HG03558 (cell line): ENCODE data around the gene UBE2E2.

ENCODE experiments used
- ATAC-seq: cut with Tn5 transposase; IDR thresholded peaks from one replicate; pipeline ENCODE4 v1.9.1; 2021; ENCODE audit warnings: moderate number of reproducible peaks; ENCODE audit not compliant: unreplicated experiment; ENCODE audit errors: extremely low read depth

UBE2E2 gene

GRCh38 chr3:23552506-23552905, 349.4 kb downstream of the UBE2E2 start:
- no peak for ATAC-seq

GRCh38 chr3:23553353-23553752, 350.2 kb downstream of the UBE2E2 start:
- no peak for ATAC-seq

GRCh38 chr3:23565041-23565775, 362.1 kb downstream of the UBE2E2 start:
- ATAC-seq = no peak

GRCh38 chr3:23566499-23566898, 363.4 kb downstream of the UBE2E2 start:
- ATAC-seq = no peak

- no peak for ATAC-seq
Observed at GRCh38 chr3:23567917-23568316, 364.8 kb downstream of the UBE2E2 start.

GRCh38 chr3:23573827-23574226, 370.7 kb downstream of the UBE2E2 start:
- no peak for ATAC-seq

GRCh38 chr3:23574822-23575315, 371.7 kb downstream of the UBE2E2 start:
- ATAC-seq = no peak

- no peak for ATAC-seq
Observed at GRCh38 chr3:23575697-23576096, 372.6 kb downstream of the UBE2E2 start.

GRCh38 chr3:23576379-23576959, 373.3 kb downstream of the UBE2E2 start:
- no peak for ATAC-seq

- ATAC-seq = no peak
Observed at GRCh38 chr3:23580096-23580713, 377.1 kb downstream of the UBE2E2 start.

GRCh38 chr3:23583980-23584740, 381.0 kb downstream of the UBE2E2 start:
- no peak for ATAC-seq

GRCh38 chr3:23587513-23587912, 384.4 kb downstream of the UBE2E2 start:
- no peak for ATAC-seq

GRCh38 chr3:23588547-23588946, 385.4 kb downstream of the UBE2E2 start:
- ATAC-seq = no peak

- ATAC-seq = no peak
Observed at GRCh38 chr3:23589602-23590001, 386.5 kb downstream of the UBE2E2 start.

- peak; percentile 58 for ATAC-seq
Observed at GRCh38 chr3:23590424-23591273, 387.5 kb downstream of the UBE2E2 start.

GRCh38 chr3:23591374-23591773, 388.2 kb downstream of the UBE2E2 start:
- no peak for ATAC-seq

- peak; percentile 34 for ATAC-seq
Observed at GRCh38 chr3:23592961-23593931, 390.1 kb downstream of the UBE2E2 start.

- ATAC-seq = no peak
Observed at GRCh38 chr3:23594066-23594465, 390.9 kb downstream of the UBE2E2 start.
